Stromal cell of bone marrow (primary cell): Measurements from ENCODE around the gene NCAPH2.

ENCODE experiments used
- DNase-seq: peaks from one replicate; pipeline ENCODE4 v3.0.0-alpha.2; 2012; ENCODE audit warnings: low read depth

The NCAPH2 gene

GRCh38 chr22:50474710-50475651 is 33.0 kb upstream of the NCAPH2 start, which contains the start of gene SBF1:
SBF1 (minus strand) TSS chr22:50475035; CDS start chr22:50474840, 195 bp downstream.
- peak; percentile 76 for DNase-seq

DNA sequence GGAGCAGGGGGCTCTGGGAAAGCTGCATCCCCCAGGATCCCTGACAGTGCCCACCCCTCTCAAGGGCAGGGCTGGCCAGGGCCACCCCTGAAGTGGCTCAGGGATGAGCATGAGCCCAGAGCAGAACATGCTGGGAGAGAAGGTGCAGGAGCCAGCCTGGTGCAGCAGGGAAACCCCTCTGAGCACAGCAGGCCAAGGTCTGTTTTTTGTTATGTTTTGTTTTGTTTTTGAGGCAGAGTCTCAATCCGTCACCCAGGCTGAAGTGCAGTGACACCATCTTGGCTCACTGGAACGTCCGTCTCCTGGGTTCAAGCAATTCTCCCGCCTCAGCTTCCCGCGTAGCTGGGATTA is 32.4 kb upstream of the NCAPH2 start:
- DNase-seq: no peak

DNA sequence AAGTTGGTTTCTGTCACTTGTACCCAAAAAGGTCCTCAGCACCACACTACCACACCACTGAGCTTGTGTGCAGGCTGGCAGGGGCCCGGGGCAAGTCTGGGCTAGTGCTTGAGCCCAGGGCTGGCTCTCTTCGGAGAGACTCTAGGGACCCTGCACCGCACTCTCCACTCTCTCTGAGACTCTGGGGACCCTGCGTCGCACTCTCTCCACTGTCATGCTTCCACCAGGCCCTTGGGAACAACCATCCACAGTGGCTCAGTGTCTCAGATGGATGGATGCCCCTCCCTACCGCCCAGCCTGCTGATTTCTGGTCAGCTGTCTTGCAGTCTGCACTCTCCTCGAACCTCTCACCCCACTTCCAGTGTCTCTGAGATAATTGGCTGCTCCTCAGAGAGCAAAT is 31.2 kb upstream of the NCAPH2 start:
- DNase-seq: no peak

GRCh38 chr22:50477923-50478322 is 30.1 kb upstream of the NCAPH2 start:
- DNase-seq: no peak

DNA sequence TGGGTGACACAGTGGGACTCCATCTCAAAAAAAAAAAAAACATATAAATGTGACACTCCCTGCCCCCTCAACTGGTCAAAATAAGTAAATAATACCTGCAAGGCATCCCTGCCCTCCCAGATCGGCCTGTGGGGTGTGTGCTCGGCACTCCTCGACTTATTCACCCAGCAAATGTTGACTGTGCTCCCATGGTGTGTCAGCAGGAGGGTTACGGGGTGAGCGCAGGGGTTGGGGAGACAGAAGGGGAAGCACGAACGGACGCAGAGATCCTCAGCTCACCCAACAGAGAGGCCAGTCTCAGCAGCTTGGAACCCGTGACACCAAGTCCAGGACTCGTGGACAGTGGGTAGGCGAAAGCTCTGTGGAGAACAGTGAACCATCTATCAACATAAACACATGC is 28.3 kb upstream of the NCAPH2 start:
- DNase-seq: no peak

GRCh38 chr22:50481045-50481439 is 27.0 kb upstream of the NCAPH2 start:
- no peak for DNase-seq

DNA sequence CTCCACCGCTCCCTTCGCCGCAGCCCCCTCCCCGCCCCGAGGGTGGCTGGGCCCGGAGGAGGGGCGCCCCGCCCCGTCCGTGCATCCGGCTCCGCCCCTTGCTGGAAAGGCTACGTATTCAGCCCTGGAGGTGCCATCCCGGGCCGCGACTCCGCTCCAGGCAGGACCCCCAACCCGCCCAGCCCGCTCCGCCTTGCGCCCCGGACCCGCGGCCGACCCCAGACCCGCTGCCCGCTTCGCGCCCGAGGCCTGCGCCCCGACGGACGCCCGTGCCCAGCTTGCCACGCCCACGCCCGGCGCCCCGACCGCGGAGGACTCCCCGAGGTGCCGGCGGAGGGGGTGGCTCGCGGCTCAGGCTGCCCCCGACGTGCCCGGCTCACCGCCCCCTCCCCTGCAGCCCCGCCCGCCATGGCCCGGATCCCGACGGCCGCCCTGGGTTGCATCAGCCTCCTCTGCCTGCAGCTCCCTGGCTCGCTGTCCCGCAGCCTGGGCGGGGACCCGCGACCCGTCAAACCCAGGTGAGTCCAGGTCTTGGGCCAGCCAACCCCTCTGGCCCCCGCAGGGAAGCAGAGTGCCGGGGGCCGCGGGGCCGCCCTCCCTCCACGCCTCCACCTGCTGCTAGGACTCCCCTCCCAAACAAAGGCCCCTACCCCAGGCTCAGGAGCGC is 26.5 kb upstream of the NCAPH2 start, which contains the start of gene ADM2:
TSS of gene ADM2 (plus strand) at position 104 of the 667 bp plus-strand sequence. CDS start at position 409, 305 bp downstream.
- DNase-seq: no peak

- no peak for DNase-seq
Observed at GRCh38 chr22:50482107-50483074, 25.6 kb upstream of the NCAPH2 start.

DNA sequence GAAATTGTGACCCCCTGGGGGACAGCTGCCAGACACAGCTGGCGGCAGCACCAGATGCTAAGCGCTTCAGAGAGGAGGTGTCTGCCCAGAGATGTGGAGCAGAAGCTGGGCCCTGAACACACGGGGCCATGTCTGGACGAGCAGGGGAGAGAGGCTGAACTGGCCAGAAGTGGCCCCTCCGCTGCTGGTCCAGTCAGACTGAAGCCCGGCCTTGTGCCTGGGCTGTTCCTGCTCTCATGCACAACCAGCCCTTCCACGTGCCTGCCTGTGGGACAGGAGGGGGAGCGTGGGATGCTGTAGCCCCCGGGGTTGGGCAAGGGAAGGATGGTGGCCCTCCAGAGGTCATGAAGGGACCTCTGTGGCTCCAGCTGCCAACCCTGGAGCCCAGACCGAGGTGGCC is 24.9 kb upstream of the NCAPH2 start:
- no peak for DNase-seq

- DNase-seq: no peak
Observed at GRCh38 chr22:50483556-50483955, 24.5 kb upstream of the NCAPH2 start.

- DNase-seq: no peak
Observed at GRCh38 chr22:50483977-50484853, 23.8 kb upstream of the NCAPH2 start.

GRCh38 chr22:50485221-50486131 is 22.5 kb upstream of the NCAPH2 start:
- no peak for DNase-seq

GRCh38 chr22:50486561-50487289 is 21.3 kb upstream of the NCAPH2 start, which contains the start of gene MIOX:
MIOX (plus strand) TSS chr22:50486859; CDS start chr22:50486898, 39 bp downstream.
- DNase-seq: no peak

- no peak for DNase-seq
Observed at GRCh38 chr22:50487290-50488005, 20.6 kb upstream of the NCAPH2 start.

DNA sequence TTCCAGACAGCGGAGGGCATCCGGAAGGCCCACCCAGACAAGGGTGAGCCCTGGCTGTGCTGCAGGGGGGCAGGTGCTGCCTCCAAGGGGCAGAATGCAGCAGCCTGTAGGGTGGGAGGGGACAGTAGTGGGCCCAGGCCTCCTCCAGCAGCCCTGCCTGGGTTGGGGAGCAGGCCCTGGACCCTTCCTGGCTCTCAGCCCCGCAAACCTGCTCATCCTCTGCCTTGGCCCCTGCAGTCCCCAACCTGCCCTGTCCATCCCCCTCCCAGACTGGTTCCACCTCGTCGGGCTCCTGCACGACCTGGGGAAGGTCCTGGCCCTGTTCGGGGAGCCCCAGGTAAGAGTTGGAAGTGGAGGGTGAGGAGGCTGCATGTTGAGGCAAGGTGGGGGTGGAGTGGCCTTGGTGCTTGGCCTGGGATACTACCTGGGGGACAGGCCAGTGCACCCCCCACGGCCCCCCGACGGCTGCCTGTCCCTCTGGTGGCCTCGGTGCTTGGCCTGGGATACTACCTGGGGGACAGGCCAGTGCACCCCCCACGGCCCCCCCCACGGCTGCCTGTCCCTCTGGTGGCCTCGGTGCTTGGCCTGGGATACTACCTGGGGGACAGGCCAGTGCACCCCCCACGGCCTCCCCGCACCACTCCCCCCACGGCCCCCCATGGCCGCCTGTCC is 19.9 kb upstream of the NCAPH2 start:
- DNase-seq: no peak

- no peak for DNase-seq
Observed at GRCh38 chr22:50488886-50489285, 19.1 kb upstream of the NCAPH2 start.

DNA sequence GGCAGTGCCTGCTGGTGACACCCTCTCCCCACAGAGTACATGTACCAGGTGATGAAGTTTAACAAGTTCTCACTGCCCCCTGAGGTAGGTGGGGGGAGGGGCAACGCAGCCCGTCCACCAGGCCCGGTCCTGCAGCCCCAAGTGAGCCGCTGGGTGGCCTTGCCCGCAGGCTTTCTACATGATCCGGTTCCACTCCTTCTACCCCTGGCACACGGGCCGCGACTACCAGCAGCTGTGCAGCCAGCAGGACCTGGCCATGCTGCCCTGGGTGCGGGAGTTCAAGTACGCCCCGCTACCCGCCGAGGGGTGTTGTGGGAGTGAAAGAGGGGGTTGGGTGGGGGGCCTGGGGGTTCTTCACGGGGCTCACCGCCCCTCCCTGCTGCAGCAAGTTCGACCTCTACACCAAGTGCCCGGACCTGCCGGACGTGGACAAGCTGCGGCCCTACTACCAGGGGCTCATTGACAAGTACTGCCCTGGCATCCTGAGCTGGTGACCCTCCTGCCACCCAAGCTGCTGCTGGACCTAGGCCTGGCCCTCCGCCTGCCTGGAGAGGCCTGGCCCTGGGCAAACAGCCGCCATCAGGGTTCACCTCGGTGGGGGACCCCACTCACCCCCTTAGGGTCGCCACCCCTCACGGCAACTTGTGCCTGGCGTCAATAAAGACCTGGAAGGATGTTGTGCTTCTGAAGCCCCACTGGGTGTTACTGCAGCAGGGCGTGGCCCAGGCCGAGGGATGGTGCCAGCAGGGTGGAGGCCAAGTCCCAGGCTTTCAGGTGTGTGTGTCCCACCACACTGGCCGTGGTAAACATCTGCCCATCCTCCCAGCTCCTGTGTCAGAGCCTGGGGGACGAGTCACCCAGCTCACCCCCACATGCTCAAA is 18.4 kb upstream of the NCAPH2 start:
- no peak for DNase-seq
